H54 (cell line): Measurements from ENCODE around the gene OBI1.

Experiments used
- DNase-seq: peaks from one replicate; pipeline ENCODE4 v3.0.0; 2011; ENCODE audit warnings: low spot score, mixed read lengths; ENCODE audit not compliant: insufficient read length
- FAIRE-seq: peaks from 3 replicates; lab custom pipeline; 2011; peaks lifted over from hg19 to GRCh38; lab: Jason Lieb, UNC
- POLR2A ChIP-seq: IDR thresholded peaks from 2 replicates; pipeline ENCODE4 v1.6.1; 2011; ENCODE audit warnings: low read depth, mild to moderate bottlenecking, low read length

Gene OBI1

GRCh38 chr13:78658630-78659449, at the start of gene OBI1:
Gene OBI1 (minus strand): TSS chr13:78659155. CDS start chr13:78659120, 35 bp downstream.
- FAIRE-seq (peak; percentile 81), DNase-seq (peak; percentile 69)
- peak; percentile 59 for TF ChIP-seq POLR2A

- no peak for FAIRE-seq
- TF ChIP-seq POLR2A, result no peak
- DNase-seq, result no peak
Observed at GRCh38 chr13:78701383-78701782, 42.4 kb upstream of the OBI1 start.

GRCh38 chr13:78700121-78700910, 41.4 kb upstream of the OBI1 start:
- TF ChIP-seq POLR2A, result no peak
- no peak for DNase-seq
- FAIRE-seq, result no peak

GRCh38 chr13:78689011-78689410, 30.1 kb upstream of the OBI1 start:
- TF ChIP-seq POLR2A, result no peak
- DNase-seq, result no peak
- FAIRE-seq, result no peak

- FAIRE-seq (no peak), DNase-seq (no peak)
- no peak for TF ChIP-seq POLR2A
Observed at GRCh38 chr13:78686461-78686860, 27.5 kb upstream of the OBI1 start.

GRCh38 chr13:78680576-78681350, 21.8 kb upstream of the OBI1 start:
- no peak for TF ChIP-seq POLR2A
- DNase-seq (no peak), FAIRE-seq (no peak)

GRCh38 chr13:78680115-78680561, 21.2 kb upstream of the OBI1 start:
- DNase-seq, result no peak
- no peak for FAIRE-seq
- no peak for TF ChIP-seq POLR2A

GRCh38 chr13:78679329-78679728, 20.4 kb upstream of the OBI1 start:
- no peak for TF ChIP-seq POLR2A
- no peak for DNase-seq
- FAIRE-seq, result no peak

GRCh38 chr13:78675112-78675511, 16.2 kb upstream of the OBI1 start:
- no peak for TF ChIP-seq POLR2A
- DNase-seq (no peak), FAIRE-seq (no peak)

- DNase-seq (no peak), FAIRE-seq (no peak)
- TF ChIP-seq POLR2A, result no peak
Observed at GRCh38 chr13:78674638-78675037, 15.7 kb upstream of the OBI1 start.

GRCh38 chr13:78662467-78662866, 3.5 kb upstream of the OBI1 start:
- TF ChIP-seq POLR2A, result no peak
- DNase-seq, result no peak
- no peak for FAIRE-seq

- TF ChIP-seq POLR2A, result no peak
- FAIRE-seq, result no peak
- DNase-seq, result no peak
Observed at GRCh38 chr13:78660495-78660857, 1.5 kb upstream of the OBI1 start.

GRCh38 chr13:78659732-78660494, 958 bp upstream of the OBI1 start:
- no peak for TF ChIP-seq POLR2A
- FAIRE-seq (no peak), DNase-seq (no peak)
